Mesendoderm (in vitro differentiated cells): ENCODE measurements around the gene BCAS4.

ENCODE experiments used
- DNase-seq: peaks from one replicate; pipeline ENCODE4 v3.0.0; 2013
- H2AK5ac ChIP-seq: 2 replicates; pipeline ENCODE4 v1.6.1; 2013; ENCODE audit warnings: low read length, inconsistent platforms
- H2BK120ac ChIP-seq: 2 replicates; pipeline ENCODE4 v1.6.1; 2013; ENCODE audit warnings: low read depth, mild to moderate bottlenecking, low read length, moderate library complexity, mixed read lengths
- H2BK15ac ChIP-seq: replicated peaks from 2 replicates; pipeline ENCODE4 v1.6.1; 2013; ENCODE audit warnings: low read depth, mild to moderate bottlenecking, moderate library complexity
- H2BK5ac ChIP-seq: 2 replicates; pipeline ENCODE4 v1.6.1; 2013; ENCODE audit warnings: low read length, inconsistent platforms
- H3K18ac ChIP-seq: 2 replicates; pipeline ENCODE4 v1.6.1; 2013; ENCODE audit warnings: mild to moderate bottlenecking, low read length, mixed read lengths
- H3K23ac ChIP-seq: one replicate; pipeline ENCODE4 v1.6.1; 2013; ENCODE audit warnings: low read length
- H3K27ac ChIP-seq: 2 replicates; pipeline ENCODE4 v1.5.1; 2013; ENCODE audit warnings: low read depth, mild to moderate bottlenecking, inconsistent platforms, low read length, moderate library complexity
- H3K27me3 ChIP-seq: 2 replicates; pipeline ENCODE4 v1.6.1; 2013; ENCODE audit warnings: low read length, control low read depth, mild to moderate bottlenecking, inconsistent platforms; ENCODE audit not compliant: insufficient read depth, poor library complexity
- H3K36me3 ChIP-seq: 2 replicates; pipeline ENCODE4 v1.6.1; 2013; ENCODE audit warnings: low read length, inconsistent platforms; ENCODE audit not compliant: control insufficient read depth, insufficient read depth
- H3K4ac ChIP-seq: one replicate; pipeline ENCODE4 v1.6.1; 2013; ENCODE audit warnings: low read depth, mild to moderate bottlenecking, low read length, moderate library complexity
- H3K4me1 ChIP-seq: 2 replicates; pipeline ENCODE4 v1.6.1; 2013; ENCODE audit warnings: low read depth, low read length, inconsistent platforms; ENCODE audit not compliant: control insufficient read depth
- H3K4me2 ChIP-seq: 2 replicates; pipeline ENCODE4 v1.6.1; 2013; ENCODE audit warnings: low read length
- H3K4me3 ChIP-seq: 2 replicates; pipeline ENCODE4 v1.5.1; 2013; ENCODE audit warnings: mild to moderate bottlenecking, low read length
- H3K56ac ChIP-seq: one replicate; pipeline ENCODE4 v1.6.1; 2013; ENCODE audit warnings: low read length
- H3K79me1 ChIP-seq: 2 replicates; pipeline ENCODE4 v1.6.1; 2013; ENCODE audit warnings: low read length, inconsistent platforms
- H3K79me2 ChIP-seq: 2 replicates; pipeline ENCODE4 v1.6.1; 2013; ENCODE audit warnings: mild to moderate bottlenecking, low read length; ENCODE audit not compliant: control insufficient read depth, insufficient read depth
- H3K9ac ChIP-seq: 2 replicates; pipeline ENCODE4 v1.6.1; 2013; ENCODE audit warnings: low read length, inconsistent platforms
- H4K5ac ChIP-seq: one replicate; pipeline ENCODE4 v1.6.1; 2013; ENCODE audit warnings: low read length
- H4K8ac ChIP-seq: one replicate; pipeline ENCODE4 v1.6.1; 2013; ENCODE audit warnings: low read depth, mild to moderate bottlenecking, control low read depth, low read length, moderate library complexity
- WGBS: extraction: QIAGEN DNeasy Blood & Tissue Kit; methylation state at CpG from one replicate; pipeline ENCODE4 v1.1.7; 2013; ENCODE audit warnings: low lambda C conversion rate, missing lambda C conversion rate; ENCODE audit not compliant: insufficient coverage; ENCODE audit errors: extremely low coverage; 5-methylcytosine and 5-hydroxymethylcytosine counted together

Gene BCAS4

DNA sequence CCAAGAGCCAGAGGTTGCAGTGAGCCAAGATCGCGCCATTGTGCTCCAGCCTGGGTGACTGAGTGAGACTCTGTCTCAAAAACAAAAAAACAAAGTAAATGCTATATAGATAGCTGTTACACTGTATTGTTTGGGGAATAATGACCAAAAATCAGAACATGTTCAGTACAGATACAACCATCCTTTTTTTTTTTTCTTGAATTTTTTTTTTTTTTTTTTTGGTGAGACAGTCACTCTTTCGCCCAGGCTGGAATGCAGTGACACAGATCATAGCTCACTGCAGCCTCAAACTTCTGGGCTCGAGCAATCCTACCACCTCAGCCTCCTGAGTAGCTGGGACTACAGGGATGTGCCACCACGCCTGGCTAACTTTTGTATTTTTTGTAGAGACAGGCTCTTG lies 63.7 kb downstream of the BCAS4 start:
- no peak for DNase-seq
- no peak overlapping the region for H4K8ac ChIP-seq
- H3K4ac ChIP-seq, result no peak overlapping the region
- no peaks in the 10 kb centered on the region for H3K79me2 ChIP-seq
- no peaks in the 10 kb centered on the region for H3K36me3 ChIP-seq
- no peaks in the 10 kb centered on the region for H3K4me1 ChIP-seq
- H3K79me1 ChIP-seq, result no peaks in the 10 kb centered on the region
- no peak overlapping the region for H3K18ac ChIP-seq
- WGBS, result no CpG with 5 or more reads among the region's 5 CpGs
- no peaks in the 10 kb centered on the region for H3K27me3 ChIP-seq
- no peak overlapping the region for H3K23ac ChIP-seq
- H2BK15ac ChIP-seq, result no peak overlapping the region
- H3K56ac ChIP-seq, result no peak overlapping the region
- no peak overlapping the region for H2AK5ac ChIP-seq
- H3K4me3 ChIP-seq, result no peak overlapping the region
- H2BK5ac ChIP-seq, result no peak overlapping the region
- no peak overlapping the region for H2BK120ac ChIP-seq
- no peak overlapping the region for H3K9ac ChIP-seq
- no peak overlapping the region for H4K5ac ChIP-seq
- H3K27ac ChIP-seq, result no peak overlapping the region
- no peak overlapping the region for H3K4me2 ChIP-seq

DNA sequence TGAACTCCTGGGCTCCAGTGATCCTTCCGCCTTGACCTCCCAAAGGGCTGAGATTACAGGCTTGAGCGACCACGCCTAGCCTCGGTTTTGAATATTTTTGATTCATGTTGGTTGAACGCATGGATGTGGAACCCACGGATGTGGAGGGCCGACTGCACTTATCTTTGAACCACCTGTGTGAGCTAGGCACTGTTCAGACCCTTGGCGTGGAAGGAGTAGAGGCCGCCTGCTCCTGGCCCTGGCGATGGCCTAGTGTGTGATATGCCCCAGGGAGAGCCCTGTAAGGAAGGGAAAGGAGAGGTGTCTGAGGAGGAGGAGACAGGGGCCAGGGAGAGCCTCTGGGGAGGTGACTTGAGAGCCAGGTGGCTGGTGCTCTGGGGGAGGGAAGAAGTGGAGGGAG lies 64.3 kb downstream of the BCAS4 start:
- Histone ChIP-seq H3K18ac (no peak overlapping the region), H3K4ac (no peak overlapping the region), H3K4me2 (no peak overlapping the region), H2BK120ac (no peak overlapping the region), H2AK5ac (no peak overlapping the region), H3K79me2 (no peaks in the 10 kb centered on the region), H3K36me3 (no peaks in the 10 kb centered on the region), H3K23ac (no peak overlapping the region), H2BK5ac (no peak overlapping the region), H3K56ac (no peak overlapping the region), H3K79me1 (no peaks in the 10 kb centered on the region), H3K9ac (no peak overlapping the region), H3K27ac (no peak overlapping the region), H3K4me1 (no peaks in the 10 kb centered on the region), H3K27me3 (no peaks in the 10 kb centered on the region), H2BK15ac (no peak overlapping the region), H4K8ac (no peak overlapping the region), H4K5ac (no peak overlapping the region), H3K4me3 (no peak overlapping the region)
- no peak for DNase-seq
- no CpG with 5 or more reads among the region's 10 CpGs for WGBS

DNA sequence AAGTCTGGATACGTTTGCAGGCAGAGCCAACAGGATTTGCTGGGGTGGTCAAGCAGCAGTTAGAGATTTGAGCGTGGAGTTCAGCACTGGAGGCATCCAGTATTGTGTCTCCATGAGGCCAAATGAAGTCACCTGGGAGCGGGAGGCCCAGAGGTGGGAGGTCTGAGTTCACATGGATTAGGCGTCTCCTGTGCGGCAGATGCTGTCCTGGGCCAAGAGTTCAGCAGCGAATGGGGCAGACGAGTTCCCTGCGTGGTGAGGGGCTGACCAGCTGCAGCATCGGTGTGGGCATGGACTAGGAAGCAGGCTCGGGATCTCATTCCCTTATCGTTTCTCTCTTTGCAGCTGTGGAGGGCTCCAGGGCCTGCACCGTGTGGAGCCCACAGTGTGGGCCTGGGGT lies 66.2 kb downstream of the BCAS4 start:
- Histone ChIP-seq H4K8ac (no peak overlapping the region), H3K27me3 (no peaks in the 10 kb centered on the region), H3K27ac (no peak overlapping the region), H4K5ac (no peak overlapping the region), H2BK5ac (no peak overlapping the region), H2BK120ac (no peak overlapping the region), H3K4me2 (no peak overlapping the region), H3K79me2 (no peaks in the 10 kb centered on the region), H3K4me1 (no peaks in the 10 kb centered on the region), H3K4me3 (no peak overlapping the region), H3K23ac (no peak overlapping the region), H3K18ac (no peak overlapping the region), H3K4ac (no peak overlapping the region), H3K56ac (no peak overlapping the region), H2BK15ac (no peak overlapping the region), H3K36me3 (no peaks in the 10 kb centered on the region), H3K9ac (no peak overlapping the region), H3K79me1 (no peaks in the 10 kb centered on the region), H2AK5ac (no peak overlapping the region)
- WGBS, result no CpG with 5 or more reads among the region's 12 CpGs
- no peak for DNase-seq

DNA sequence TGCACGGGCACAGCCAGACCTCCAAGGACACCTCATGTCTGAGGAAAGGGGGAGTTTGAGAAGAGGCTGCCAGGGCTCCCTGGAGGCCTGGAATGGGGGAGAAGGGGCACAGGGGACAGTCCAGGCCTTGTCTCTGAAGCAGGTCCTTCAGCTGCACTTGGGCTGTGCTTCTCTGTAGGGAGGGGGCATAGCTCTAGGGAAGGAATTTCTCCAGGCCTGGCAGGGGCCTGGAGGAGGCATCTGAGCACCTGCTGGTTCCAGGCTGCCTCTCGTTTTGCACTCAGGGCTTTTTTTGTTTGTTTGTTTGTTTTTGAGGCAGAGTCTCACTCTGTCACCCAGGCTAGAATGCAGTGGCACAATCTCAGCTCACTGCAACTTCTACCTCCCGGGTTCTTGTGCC lies 67.7 kb downstream of the BCAS4 start:
- H3K4me2 ChIP-seq, result no peak overlapping the region
- no peak overlapping the region for H3K4me3 ChIP-seq
- no peak overlapping the region for H3K18ac ChIP-seq
- no CpG with 5 or more reads among the region's 3 CpGs for WGBS
- H4K8ac ChIP-seq, result no peak overlapping the region
- no peak overlapping the region for H3K27ac ChIP-seq
- H2AK5ac ChIP-seq, result no peak overlapping the region
- no peaks in the 10 kb centered on the region for H3K36me3 ChIP-seq
- DNase-seq, result no peak
- no peaks in the 10 kb centered on the region for H3K79me2 ChIP-seq
- no peak overlapping the region for H3K4ac ChIP-seq
- no peak overlapping the region for H2BK5ac ChIP-seq
- no peaks in the 10 kb centered on the region for H3K4me1 ChIP-seq
- no peak overlapping the region for H2BK120ac ChIP-seq
- no peak overlapping the region for H3K9ac ChIP-seq
- H3K79me1 ChIP-seq, result no peaks in the 10 kb centered on the region
- no peak overlapping the region for H3K23ac ChIP-seq
- no peak overlapping the region for H2BK15ac ChIP-seq
- H3K27me3 ChIP-seq, result no peaks in the 10 kb centered on the region
- H4K5ac ChIP-seq, result no peak overlapping the region
- no peak overlapping the region for H3K56ac ChIP-seq

DNA sequence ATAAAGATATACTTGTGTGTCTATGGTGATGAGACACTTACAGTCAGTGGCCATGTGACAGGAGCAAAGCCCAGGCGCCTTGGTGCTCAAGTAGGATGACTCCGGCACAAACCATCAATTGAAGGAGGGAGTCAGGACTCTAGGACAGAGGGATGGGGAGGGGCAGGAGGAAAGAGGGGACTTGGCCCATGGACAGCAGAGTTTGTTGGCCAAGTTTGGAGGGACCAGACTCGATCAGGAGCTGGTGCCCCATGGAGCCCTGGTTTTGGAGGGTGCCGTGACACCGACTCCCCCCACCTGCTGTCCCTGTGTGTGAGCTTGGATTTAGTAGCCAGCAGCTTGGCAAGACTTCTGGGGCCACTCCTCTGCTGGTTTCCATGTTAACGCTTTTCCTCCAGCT lies 70.3 kb downstream of the BCAS4 start:
- Histone ChIP-seq H2BK15ac (no peak overlapping the region), H2BK5ac (no peak overlapping the region), H3K56ac (no peak overlapping the region), H3K27ac (no peak overlapping the region), H3K79me2 (no peaks in the 10 kb centered on the region), H2BK120ac (no peak overlapping the region), H3K4me3 (no peak overlapping the region), H3K23ac (no peak overlapping the region), H3K36me3 (no peaks in the 10 kb centered on the region), H4K8ac (no peak overlapping the region), H3K27me3 (no peaks in the 10 kb centered on the region), H3K4me2 (no peak overlapping the region), H2AK5ac (no peak overlapping the region), H3K9ac (no peak overlapping the region), H3K4ac (no peak overlapping the region), H3K18ac (no peak overlapping the region), H4K5ac (no peak overlapping the region), H3K4me1 (no peaks in the 10 kb centered on the region), H3K79me1 (no peaks in the 10 kb centered on the region)
- no CpG with 5 or more reads among the region's 6 CpGs for WGBS
- DNase-seq, result no peak

DNA sequence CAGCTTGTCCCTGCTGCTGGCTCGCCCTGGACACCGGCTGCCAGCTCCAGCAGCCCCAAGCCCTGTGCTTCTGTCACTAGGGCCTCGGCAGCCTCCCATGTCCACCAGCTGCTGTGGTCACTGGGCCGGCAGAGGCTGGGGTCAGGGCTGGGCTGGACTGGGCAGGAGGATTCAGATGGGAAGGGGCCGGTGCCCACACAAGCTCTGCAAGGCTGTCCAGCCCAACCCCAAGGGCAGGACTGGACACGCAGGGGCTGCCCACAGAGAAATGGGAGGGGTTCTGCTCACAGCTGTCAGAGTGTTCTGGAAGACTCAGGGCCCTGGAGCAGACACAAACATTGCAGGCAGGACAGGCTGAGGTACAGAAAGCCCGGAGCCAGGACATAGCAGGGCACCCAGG lies 70.7 kb downstream of the BCAS4 start:
- Histone ChIP-seq H2BK5ac (no peak overlapping the region), H3K79me1 (no peaks in the 10 kb centered on the region), H3K79me2 (no peaks in the 10 kb centered on the region), H3K4me1 (peaks cover 5% of the 10 kb centered on the region), H2AK5ac (no peak overlapping the region), H4K8ac (no peak overlapping the region), H3K27me3 (no peaks in the 10 kb centered on the region), H3K4me3 (no peak overlapping the region), H2BK120ac (no peak overlapping the region), H3K4ac (no peak overlapping the region), H3K36me3 (no peaks in the 10 kb centered on the region), H3K27ac (no peak overlapping the region), H3K18ac (no peak overlapping the region), H3K9ac (no peak overlapping the region), H2BK15ac (no peak overlapping the region), H3K56ac (no peak overlapping the region), H3K23ac (no peak overlapping the region), H4K5ac (no peak overlapping the region), H3K4me2 (no peak overlapping the region)
- WGBS, result no CpG with 5 or more reads among the region's 7 CpGs
- no peak for DNase-seq
